COLO668 (cell line): ENCODE results near the gene PUM1.
A peak's percentile ranks its signal among the peaks of the same experiment; 100 is the strongest.

Source experiments
- DNase-seq: peaks from one replicate; lab custom pipeline; 2025; ENCODE audit not compliant: unreplicated experiment; lab: John Stamatoyannopoulos, UW

The PUM1 gene

DNA sequence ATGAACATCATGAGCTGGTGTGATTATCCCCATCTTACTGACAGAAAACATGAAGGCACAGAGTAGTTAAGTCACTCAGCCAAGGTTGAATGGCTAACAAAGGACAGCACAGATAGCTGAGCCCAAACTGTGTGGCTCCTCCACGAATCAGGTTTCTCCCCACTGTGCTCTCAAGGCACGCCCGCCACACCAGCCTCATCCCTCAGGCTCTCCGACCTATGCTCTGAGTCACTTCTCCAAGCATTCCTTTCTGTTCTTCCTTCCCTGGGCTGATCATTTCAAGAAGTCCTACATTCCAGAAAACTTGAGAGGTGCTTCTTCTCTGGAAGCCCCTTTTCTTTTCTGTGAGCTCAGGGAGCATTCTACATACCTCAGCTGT lies 131.7 kb downstream of the PUM1 start:
- no peak for DNase-seq

- DNase-seq, result no peak
Measured at GRCh38 chr1:30930631-30931173, 134.8 kb downstream of the PUM1 start.

GRCh38 chr1:30929944-30930525 lies 135.5 kb downstream of the PUM1 start:
- no peak for DNase-seq

DNA sequence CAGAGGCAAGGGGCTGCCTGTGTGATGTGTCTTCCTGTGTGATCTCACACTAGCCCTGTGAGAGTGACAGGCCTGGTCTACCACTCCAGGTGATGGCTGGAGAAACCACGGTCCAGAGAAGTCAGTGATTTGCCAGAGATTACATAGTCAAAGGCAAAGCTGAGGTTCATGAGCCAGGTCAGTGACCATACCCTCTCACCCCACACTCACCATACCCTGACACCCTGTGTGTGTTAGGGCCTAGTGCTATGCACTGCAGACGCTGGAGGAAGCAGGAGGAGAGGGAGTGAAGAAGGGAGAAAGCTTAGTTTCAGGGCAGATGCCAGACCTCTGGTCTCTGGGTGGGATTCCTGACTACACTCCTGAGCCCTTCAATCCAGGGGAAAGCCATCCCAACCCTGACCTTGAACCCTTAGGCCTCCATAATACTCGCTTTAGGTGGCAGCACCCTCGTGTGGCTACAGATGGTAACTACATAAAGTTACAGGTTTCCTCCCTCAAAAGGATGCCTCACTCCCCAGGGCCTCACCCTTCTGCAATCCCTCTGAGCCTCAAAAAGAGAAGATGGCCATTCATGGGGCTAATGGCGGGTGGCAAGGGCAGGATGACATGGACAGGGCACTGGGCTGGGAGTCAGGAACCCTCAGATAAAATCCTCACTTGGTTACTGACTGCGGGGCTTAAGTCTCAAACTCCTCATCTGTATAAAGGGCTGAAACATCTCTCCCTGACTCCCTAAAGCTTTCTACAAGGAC lies 136.2 kb downstream of the PUM1 start:
- peak; percentile 62 for DNase-seq

DNA sequence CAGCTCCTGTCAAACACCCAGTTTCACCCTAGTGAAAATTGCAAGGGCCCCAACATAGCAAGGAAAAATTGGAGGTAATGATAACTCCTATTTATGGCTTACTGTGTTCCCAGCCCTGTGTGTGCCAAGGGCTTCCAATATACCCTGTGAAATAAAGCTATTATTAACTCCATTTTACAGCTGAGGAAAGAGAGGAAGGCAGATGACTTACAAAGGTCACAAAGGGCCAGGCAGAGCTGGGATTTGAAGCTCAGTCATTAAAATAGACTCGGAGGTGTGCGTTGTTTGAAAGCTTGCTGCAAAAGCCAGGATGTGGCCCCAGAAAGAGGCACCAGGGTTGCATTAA lies 136.8 kb downstream of the PUM1 start:
- no peak for DNase-seq

DNA sequence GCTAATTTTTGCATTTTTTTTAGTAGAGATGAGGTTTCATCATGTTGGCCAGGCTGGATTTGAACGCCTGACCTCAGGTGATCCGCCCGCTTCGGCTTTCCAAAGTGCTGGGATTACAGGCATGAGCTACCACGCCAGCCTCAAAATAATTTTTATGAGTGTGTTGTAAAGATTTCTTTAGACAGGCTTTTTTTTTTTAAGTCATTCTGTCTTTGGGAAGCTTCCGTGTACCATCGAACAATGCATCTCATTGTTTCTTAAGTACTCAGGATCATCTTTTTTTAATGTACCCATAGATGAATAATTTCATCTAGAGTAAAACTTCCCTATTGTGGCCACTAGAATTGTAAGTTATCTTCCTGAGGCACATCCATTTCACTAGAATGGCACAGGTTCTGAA lies 137.3 kb downstream of the PUM1 start:
- no peak for DNase-seq

- no peak for DNase-seq
Measured at GRCh38 chr1:30927448-30927847, 138.1 kb downstream of the PUM1 start.

DNA sequence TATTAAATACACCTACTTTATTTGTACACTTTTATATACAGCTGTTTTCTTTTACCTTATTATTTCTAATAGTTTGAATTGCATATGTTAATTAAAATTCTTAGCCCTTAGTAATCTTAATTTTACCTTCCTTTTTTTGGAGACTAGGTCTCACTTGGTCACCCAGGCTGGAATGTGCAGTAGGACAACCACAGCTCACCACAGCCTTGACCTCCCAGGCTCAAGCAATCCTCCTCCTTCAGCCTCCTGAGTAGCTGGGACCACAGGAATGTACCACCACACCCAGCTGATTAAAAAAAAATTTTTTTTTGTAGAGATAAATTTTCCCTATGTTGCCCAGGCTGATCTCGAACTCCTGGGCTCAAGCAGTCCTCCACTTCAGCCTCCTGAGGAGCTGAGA lies 141.9 kb downstream of the PUM1 start:
- DNase-seq, result no peak

- no peak for DNase-seq
Measured at GRCh38 chr1:30920827-30921226, 144.7 kb downstream of the PUM1 start.

GRCh38 chr1:30919025-30919881 lies 146.3 kb downstream of the PUM1 start:
- no peak for DNase-seq

DNA sequence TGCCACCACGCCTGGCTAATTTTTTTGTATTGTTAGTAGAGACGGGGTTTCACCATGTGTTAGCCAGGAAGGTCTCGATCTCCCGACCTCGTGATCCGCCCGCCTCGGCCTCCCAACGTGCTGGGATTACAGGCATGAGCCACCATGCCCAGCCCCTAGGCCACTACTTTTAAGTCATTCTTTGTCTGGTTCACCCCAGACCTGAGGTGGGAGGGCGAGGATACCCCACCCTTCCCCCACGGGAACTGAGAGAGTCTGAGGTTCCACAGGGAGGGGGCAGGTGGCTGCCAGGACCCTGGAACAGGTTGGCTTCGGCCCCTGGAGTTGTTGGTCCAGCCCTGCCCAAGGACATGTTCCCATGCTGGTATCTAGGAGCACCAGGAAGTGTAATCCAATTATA lies 149.2 kb downstream of the PUM1 start:
- DNase-seq, result no peak

GRCh38 chr1:30915491-30916230 lies 149.9 kb downstream of the PUM1 start:
- no peak for DNase-seq

DNA sequence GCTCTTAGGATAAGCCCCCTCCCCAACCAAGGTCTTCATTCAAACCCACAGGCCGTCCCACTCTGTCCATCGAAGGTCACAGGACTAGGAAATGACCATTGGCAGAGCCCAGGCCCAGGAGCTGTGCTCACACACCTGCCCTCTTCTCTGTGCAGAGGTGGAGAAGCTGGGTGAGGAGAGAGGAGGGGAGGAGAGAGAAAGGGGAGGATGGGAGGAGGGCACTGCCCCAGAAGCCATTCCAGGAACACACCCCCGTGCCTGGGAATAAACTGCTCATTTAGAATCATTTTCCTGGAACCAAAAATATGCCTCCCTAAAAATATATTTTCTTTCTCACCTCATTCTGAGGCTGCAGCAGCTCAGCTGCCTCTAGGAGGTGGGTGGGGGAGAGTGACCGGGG lies 150.6 kb downstream of the PUM1 start:
- DNase-seq, result no peak

GRCh38 chr1:30914587-30914922 lies 151.0 kb downstream of the PUM1 start:
- no peak for DNase-seq

- no peak for DNase-seq
Measured at GRCh38 chr1:30912913-30913652, 152.4 kb downstream of the PUM1 start.

DNA sequence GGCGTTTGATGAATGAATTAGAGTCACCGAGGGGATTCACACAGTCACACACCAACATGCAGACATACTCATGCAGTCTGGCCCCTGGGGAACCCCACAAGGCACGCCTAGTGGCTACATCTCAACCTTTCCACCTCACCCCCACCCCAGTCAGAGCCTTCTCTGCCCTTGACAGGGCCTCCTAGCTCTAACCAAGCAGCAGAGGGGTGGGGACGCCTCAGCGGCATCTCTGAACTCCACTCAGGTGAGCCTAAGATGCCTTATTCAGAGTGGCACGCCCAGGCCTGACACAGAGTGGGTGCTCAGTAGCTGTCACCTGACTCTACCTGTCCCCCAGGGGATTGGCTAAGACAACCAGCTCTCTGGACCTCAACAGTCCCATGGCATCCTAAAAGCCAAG lies 153.3 kb downstream of the PUM1 start:
- no peak for DNase-seq

DNA sequence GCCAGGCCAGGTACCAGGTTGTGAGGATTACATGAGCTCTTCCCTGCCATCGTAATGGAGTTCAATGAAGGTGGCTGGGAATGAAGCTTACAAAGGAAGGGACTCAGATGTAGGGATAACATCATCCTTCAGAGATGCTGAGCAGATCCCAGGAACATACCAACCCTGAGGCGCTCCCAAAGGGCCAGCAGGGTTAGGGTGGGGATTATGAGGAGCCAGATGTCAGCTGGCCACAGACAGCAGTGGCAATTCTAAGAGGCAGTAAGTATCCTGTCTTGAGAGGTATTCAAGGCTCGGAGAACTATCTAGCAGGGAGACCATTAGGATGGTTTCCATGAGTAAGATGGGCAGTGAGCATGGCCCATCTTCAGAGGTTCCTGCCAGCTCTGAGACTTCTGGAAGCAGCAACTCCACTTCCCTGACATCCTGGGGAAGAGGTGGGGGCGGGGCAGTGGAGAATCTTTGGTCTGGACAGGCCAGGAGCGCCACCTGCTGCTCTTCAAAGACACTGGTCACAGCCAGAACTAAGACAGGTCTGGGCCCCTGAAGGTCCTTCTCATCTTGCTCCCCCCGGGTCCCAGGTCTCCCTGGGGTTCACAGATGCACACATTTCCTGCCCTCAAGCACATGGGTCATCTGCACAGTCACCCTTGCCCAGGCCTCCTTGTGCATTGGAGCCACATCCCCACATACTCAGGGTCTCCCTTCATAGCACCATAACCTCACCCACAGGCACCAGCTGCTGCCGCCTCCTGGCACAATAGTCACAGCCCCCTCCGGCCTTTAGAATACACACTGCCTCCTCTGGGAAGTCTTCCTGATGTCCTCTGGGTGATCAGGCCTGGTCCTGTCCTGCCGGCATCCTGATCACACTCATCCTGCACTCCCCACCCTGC lies 154.2 kb downstream of the PUM1 start:
- peak; percentile 87 for DNase-seq

GRCh38 chr1:30909365-30910068 lies 156.0 kb downstream of the PUM1 start:
- peak; percentile 32 for DNase-seq
